CD4-positive, alpha-beta T cell treated with Interleukin-4 for 1 hour (primary cell): Measurements from ENCODE around the gene CIBAR2.
"Not testable (repeated sequence)": the region's sequence is repeated elsewhere in the genome, so short reads cannot be mapped to it uniquely, and the experiment has no call there.

Experiments
- DNase-seq, 2 donors: peaks; one replicate each; pipeline ENCODE4 v3.0.0-alpha.2; 2020 to 2022

CIBAR2 gene

DNA sequence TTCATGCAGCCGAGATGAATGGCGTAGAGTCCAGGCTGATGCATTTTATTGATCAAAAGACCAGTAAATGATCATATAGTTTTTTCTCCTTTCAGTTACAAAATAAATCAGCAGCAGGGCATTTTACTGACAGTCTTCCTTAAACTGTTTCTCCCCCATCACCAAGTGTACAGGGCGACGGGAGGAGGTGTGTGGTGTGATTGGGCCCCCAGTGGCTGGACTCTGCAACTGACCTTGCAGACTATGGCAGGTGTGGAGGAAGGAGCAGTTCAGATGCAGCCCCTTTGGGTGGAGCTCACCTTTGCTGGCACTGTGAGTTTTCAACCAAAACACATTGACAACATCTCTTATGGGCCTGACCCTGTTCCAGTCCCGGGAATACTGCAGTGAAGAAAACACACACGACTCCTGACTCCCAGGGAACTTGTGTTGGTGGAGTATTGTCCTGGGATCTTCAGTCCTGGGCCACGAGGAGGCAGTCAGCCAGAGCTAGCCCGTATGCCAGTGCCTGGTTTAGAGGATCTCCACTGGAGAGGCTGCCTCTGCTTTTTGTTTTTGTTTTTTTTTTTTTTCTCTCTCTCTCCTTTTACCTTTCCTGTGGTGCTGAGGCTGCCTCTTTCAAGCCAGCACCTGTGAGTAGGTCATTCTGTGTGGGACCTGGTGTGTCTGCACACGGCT lies 54.9 kb downstream of the CIBAR2 start:
- DNase-seq, result no peak

DNA sequence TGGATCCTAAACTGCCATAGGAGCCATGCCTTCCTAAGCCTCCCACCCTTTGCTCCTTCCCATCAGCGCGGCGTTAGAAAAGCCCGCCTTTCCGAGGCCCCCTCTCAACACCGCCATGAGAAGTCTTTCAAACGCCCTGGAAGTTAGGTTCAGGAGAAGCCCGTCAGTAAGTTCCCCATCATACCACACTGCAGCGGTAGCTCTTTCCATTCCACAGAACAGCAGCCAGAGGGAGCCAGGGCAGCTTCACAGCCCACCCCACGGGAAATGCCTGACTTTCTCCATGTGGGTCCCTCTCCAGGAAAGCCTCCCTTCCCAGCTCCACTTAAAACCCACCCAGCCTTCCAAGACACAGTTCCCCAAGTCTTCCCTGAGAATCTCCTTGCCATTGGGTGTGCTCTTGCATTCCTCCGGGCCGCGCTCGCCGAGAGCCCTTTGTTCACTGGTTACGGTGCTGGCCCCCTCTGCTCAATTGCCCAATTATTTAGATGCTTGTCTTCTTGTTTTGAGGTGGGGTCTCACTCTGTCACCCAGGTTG lies 56.0 kb downstream of the CIBAR2 start:
- peak; percentile 10 to 23 for DNase-seq

- peak; percentile 86 to 87 for DNase-seq
These were observed 56.6 kb downstream of the CIBAR2 start for GRCh38 chr16:85055493-85056210.

GRCh38 chr16:85054948-85055492 lies 57.3 kb downstream of the CIBAR2 start:
- no peak for DNase-seq

GRCh38 chr16:85054321-85054720 lies 58.0 kb downstream of the CIBAR2 start:
- DNase-seq, result not testable (repeated sequence)

DNA sequence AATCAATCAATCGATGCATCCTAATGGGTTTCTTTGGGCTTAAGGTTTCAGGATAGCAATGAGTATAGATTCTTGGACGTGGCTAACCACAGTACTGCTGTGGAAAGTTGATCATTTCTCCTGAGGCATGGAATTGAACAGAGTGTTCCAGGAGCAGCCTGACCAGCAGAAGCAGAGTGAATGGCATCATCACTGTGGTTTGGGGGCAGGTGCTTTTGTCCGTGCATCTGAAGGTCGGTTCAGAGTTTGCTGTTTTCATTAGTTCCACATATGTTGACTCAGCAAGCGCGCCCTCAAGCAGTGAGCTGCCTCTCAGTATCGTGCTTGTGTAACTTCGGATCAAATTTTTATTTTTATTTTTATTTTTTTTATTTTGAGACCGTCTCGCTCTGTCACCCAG lies 59.7 kb downstream of the CIBAR2 start:
- DNase-seq, result no peak

- no peak for DNase-seq
These were observed 60.6 kb downstream of the CIBAR2 start for GRCh38 chr16:85051683-85052082.

GRCh38 chr16:85051067-85051581 lies 61.1 kb downstream of the CIBAR2 start:
- DNase-seq, result no peak

DNA sequence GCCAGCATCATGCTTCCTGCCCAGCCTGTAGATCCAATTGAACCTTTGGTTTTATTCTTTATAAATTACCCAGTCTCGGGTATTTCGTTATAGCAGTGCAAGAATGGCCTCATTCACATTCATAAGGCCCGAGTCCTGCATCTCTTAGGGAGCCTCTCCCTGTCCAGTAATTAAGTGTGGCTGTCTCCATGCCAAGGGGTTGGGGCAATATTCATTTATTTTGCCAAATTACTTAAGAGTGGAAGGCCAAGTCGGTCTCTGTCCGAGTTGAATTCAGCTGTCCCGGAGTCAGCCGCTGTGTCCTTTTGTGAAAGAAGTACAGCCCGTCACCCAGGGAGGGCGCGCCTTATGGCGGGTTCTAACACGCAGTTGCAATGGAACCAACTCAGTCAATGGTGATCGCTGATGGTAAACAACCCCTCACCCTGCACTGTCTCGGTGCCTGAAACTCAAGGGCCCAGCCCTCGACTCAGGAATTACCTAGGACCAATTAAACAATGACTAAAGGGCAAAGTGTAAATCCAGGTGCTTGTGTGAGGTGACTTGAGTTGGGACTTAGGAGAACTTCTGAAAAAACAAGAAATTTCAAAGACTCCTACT lies 62.5 kb downstream of the CIBAR2 start:
- no peak for DNase-seq

- DNase-seq, result no peak
These were observed 63.2 kb downstream of the CIBAR2 start for GRCh38 chr16:85048921-85049562.
